ENCODE measurements around the gene NAALADL2. TPM values are rescaled to one million over a fixed set of nuclear protein-coding genes. Genes with fewer than 3 reads are reported as not detected.

Gene NAALADL2
- total RNA-seq, 2 donors from 2014 or later, result 6.2 to 14.5 TPM

DNA sequence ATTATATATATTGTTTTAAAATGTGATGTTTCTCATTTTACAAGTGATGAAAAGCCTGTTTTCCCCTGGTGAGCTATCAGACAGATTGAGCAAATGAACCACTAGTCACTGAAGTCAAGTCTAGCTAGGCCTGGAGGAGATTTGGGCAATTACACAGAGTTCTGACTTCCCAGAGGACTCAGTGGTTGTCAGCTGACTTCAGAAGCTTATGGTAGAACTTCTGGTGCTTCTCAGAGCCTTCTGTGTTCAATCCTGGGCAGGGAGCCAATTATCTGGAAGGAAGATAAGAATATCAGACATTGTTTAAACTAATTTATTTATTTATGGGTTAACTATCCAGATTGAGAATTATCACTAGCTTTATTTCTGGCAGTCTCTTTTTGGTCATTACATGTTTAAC, 37.7 kb upstream of the NAALADL2 start:
- no peak for ATAC-seq

DNA sequence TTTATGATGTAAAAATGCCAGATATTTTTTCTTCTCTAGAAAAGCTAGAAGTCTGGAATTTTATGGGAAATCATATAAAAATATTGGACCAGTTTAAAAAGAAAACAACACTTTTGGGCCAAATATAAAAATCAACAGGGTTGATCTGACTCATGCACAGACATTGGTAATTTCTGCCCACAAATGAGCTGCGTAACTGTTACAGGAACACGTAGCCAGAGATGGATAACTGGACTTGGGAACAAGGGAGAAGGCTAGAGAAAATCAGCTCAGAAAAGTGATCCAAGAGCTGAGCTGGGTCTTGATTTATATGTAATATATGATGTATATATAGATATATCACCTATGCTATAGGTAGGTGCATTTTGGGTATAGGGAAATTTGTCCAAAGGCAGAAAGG, 36.8 kb upstream of the NAALADL2 start:
- no peak overlapping the region for H3K4me3 ChIP-seq
- H3K27ac ChIP-seq, result no peak overlapping the region
- DNase-seq (no peak), ATAC-seq (no peak)
- no peaks in the 10 kb centered on the region for H3K9me3 ChIP-seq
- no peaks in the 10 kb centered on the region for H3K36me3 ChIP-seq (replicated peaks in 1 of 2; ENCODE audit: insufficient read depth in 1 of 2, low read depth in 2 of 2)
- TF ChIP-seq, protein P1, sequence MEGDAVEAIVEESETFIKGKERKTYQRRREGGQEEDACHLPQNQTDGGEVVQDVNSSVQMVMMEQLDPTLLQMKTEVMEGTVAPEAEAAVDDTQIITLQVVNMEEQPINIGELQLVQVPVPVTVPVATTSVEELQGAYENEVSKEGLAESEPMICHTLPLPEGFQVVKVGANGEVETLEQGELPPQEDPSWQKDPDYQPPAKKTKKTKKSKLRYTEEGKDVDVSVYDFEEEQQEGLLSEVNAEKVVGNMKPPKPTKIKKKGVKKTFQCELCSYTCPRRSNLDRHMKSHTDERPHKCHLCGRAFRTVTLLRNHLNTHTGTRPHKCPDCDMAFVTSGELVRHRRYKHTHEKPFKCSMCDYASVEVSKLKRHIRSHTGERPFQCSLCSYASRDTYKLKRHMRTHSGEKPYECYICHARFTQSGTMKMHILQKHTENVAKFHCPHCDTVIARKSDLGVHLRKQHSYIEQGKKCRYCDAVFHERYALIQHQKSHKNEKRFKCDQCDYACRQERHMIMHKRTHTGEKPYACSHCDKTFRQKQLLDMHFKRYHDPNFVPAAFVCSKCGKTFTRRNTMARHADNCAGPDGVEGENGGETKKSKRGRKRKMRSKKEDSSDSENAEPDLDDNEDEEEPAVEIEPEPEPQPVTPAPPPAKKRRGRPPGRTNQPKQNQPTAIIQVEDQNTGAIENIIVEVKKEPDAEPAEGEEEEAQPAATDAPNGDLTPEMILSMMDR (IDR thresholded peaks at IDR 0.05), result no peak
- TF ChIP-seq POLR2A (IDR thresholded peaks at IDR 0.05), result no peak
- H3K27me3 ChIP-seq, result no peaks in the 10 kb centered on the region
- intact Hi-C loops (cut with DNase I), result no loop called here
- H3K4me1 ChIP-seq, result peaks cover 7% of the 10 kb centered on the region
- 80 to 96% methylated on average over 2 of the region's 2 CpGs for WGBS, 2 donors

More for the DNA sequence above, 37.7 kb upstream of the NAALADL2 start:
- Histone ChIP-seq H3K36me3 (replicated peaks in 1 of 2; ENCODE audit: insufficient read depth in 1 of 2, low read depth in 2 of 2) (no peaks in the 10 kb centered on the region), H3K27ac (no peak overlapping the region), H3K9me3 (no peaks in the 10 kb centered on the region), H3K27me3 (no peaks in the 10 kb centered on the region), H3K4me3 (no peak overlapping the region), H3K4me1 (peaks cover 7% of the 10 kb centered on the region)
- DNase-seq, result no peak
- TF ChIP-seq, protein P1 (IDR thresholded peaks at IDR 0.05), result no peak
- TF ChIP-seq POLR2A (IDR thresholded peaks at IDR 0.05), result no peak
- intact Hi-C loops (cut with DNase I), result no loop called here

GRCh38 chr3:174826069-174826468, 33.1 kb upstream of the NAALADL2 start:
- Histone ChIP-seq H3K9me3 (no peaks in the 10 kb centered on the region), H3K4me3 (no peak overlapping the region), H3K27me3 (no peaks in the 10 kb centered on the region), H3K4me1 (peaks cover 7% of the 10 kb centered on the region), H3K36me3 (replicated peaks in 1 of 2; ENCODE audit: insufficient read depth in 1 of 2, low read depth in 2 of 2) (no peaks in the 10 kb centered on the region), H3K27ac (no peak overlapping the region)
- ATAC-seq, result no peak
- intact Hi-C loops (cut with DNase I), result no loop called here
- DNase-seq, result no peak
- TF ChIP-seq POLR2A (IDR thresholded peaks at IDR 0.05), result no peak

DNA sequence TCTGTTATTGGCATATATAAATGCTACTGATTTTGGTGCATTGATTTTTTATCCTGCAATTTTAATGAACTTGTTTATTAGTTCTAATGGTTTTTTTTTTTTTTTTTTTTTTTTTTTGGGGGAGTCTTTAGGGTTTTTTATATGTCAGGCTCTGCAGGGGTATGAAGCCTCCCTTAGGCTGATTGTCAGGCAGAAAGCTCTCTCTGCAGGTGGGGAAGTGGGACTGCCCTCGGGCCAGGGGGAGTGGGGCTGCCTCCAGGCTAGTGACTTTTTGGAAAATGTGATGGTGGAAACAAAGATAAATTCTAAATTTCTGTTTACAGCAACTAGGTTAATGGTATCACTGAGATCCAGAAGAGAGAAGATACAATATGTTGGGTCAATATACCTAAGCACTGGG, 14.4 kb upstream of the NAALADL2 start:
- no peaks in the 10 kb centered on the region for H3K4me1 ChIP-seq
- no peak overlapping the region for H3K4me3 ChIP-seq
- H3K27ac ChIP-seq, result no peak overlapping the region
- no peak for TF ChIP-seq POLR2A (IDR thresholded peaks at IDR 0.05)
- TF ChIP-seq, protein P1 (IDR thresholded peaks at IDR 0.05), result no peak
- intact Hi-C loops (cut with DNase I), result no loop called here
- no peak for DNase-seq
- no peaks in the 10 kb centered on the region for H3K9me3 ChIP-seq
- no peak for ATAC-seq
- no peaks in the 10 kb centered on the region for H3K27me3 ChIP-seq
- 63 to 77% methylated on average over 1 of the region's 1 CpG for WGBS, 2 donors
- H3K36me3 ChIP-seq (replicated peaks in 1 of 2; ENCODE audit: insufficient read depth in 1 of 2, low read depth in 2 of 2), result no peaks in the 10 kb centered on the region

DNA sequence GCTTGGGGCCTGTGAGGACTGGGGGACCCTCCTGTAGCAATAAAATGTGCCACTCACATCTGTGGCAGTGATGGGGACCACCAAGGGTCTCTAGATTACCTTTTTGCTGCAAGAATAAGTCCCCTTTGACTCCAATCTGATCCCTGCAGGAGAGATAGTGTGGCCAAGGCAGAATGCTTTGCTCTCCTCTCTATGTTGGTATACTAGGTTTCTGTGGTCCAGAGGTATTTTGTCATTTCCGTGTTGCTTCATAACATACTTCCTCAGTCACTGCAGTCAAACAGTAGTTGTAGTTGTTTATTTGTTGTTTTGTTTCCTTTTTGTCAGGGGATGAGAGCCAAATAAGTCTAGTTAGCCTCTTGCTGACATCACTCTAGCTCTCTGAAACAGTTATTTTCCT, 13.1 kb upstream of the NAALADL2 start:
- 70 to 88% methylated on average over 1 of the region's 1 CpG for WGBS, 2 donors
- TF ChIP-seq POLR2A (IDR thresholded peaks at IDR 0.05), result no peak
- TF ChIP-seq, protein P1 (IDR thresholded peaks at IDR 0.05), result no peak
- no peaks in the 10 kb centered on the region for H3K36me3 ChIP-seq (replicated peaks in 1 of 2; ENCODE audit: insufficient read depth in 1 of 2, low read depth in 2 of 2)
- peaks cover 0 to 4% (median 0%) of the 10 kb centered on the region in 3 donors for H3K9me3 ChIP-seq
- H3K27ac ChIP-seq, result no peak overlapping the region
- no peak for DNase-seq
- H3K4me3 ChIP-seq, result no peak overlapping the region
- H3K4me1 ChIP-seq, result no peaks in the 10 kb centered on the region
- no peaks in the 10 kb centered on the region for H3K27me3 ChIP-seq
- no peak for ATAC-seq
- intact Hi-C loops (cut with DNase I), result no loop called here

Data from body of pancreas (tissue), 4 donors.